ENCODE results near the gene ADRA2A.

- TF ChIP-seq CTCF (IDR thresholded peaks at IDR 0.05) (no peak), POLR2A (IDR thresholded peaks at IDR 0.05) (no peak)
Measured at GRCh38 chr10:111123883-111124282, 47.1 kb downstream of the ADRA2A start.
